Hematopoietic multipotent progenitor cell (in vitro differentiated cells): ENCODE data around the gene RDH12. TPM values are rescaled to one million over a fixed set of nuclear protein-coding genes. Genes with fewer than 3 reads are reported as not detected.

Experiments
- small RNA-seq: library from RNA; depleted of rRNA; stranded (forward); fragments of <200 nt; gene quantifications from one replicate; pipeline ENCODE3, GENCODE V24; 2012
- total RNA-seq: library from RNA; depleted of rRNA; stranded (reverse); fragments of >200 nt; gene quantifications from one replicate; pipeline ENCODE4 v1.2.3, GENCODE V29; 2012

RDH12 gene
- total RNA-seq, 1 donor: not detected

Small RNA genes lying within 50 kb of the gene (small RNA-seq; reads per million reads assigned to genes)
- gene AL049779.3: not detected
- gene RN7SL369P: not detected
- gene RNA5SP386: not detected

Other genes starting within 250 kb of the RDH12 start
- 46.3 TPM for gene TMEM229B, start 213.2 kb upstream of the RDH12 start, total RNA-seq
- 0.27 TPM for gene PLEKHH1, start 168.6 kb upstream of the RDH12 start, total RNA-seq
- 14.0 TPM for gene PIGH, start 101.6 kb upstream of the RDH12 start, total RNA-seq
- gene ARG2, start 82.0 kb upstream of the RDH12 start, total RNA-seq: 28.0 TPM
- 21.3 TPM for gene VTI1B, start 27.3 kb upstream of the RDH12 start, total RNA-seq
- 62.5 TPM for gene RDH11, start 6.1 kb upstream of the RDH12 start, total RNA-seq
- gene ZFYVE26, start 114.7 kb downstream of the RDH12 start, total RNA-seq: 22.1 TPM
- gene RAD51B, start 117.9 kb downstream of the RDH12 start, total RNA-seq: 22.4 TPM